Stimulated activated CD8-positive, alpha-beta memory T cell treated with anti-CD3 and anti-CD28 coated beads, Interleukin-12 subunit alpha, Interleukin-12 subunit beta, amount 100 ng/mL, for 1 hour (primary cell): ENCODE results near the gene KCTD16.

Experiments used
- DNase-seq: peaks from one replicate; pipeline ENCODE4 v3.0.0-alpha.2; 2020; ENCODE audit warnings: low read depth

KCTD16 gene

DNA sequence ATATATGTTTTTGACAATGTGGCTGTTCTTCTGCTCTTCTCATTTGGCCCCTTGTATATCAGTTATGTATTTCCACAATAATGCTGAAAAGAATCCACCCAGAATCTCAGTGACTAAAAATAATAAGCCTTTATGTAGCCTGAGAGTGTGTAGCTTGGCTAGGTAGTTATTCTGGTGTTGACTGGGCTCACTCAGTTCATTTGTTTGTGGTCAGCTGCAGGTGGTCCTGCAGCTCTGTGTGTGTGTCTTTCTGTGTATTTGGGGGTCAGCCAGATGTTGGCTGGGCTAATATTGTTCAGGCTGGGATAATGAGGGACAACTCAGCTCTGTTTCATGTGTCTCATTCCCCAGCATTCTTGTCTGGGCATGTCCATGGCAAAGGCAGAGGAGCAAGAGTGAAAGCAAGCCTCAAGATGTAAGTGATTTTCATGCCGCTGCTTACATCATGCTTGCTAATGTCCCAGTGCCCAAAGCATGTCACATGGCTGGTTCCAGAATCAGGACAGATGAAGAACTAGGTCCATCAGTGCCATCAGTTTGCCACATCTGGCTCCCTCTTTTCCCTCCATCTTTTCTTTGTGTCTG, 162.8 kb downstream of the KCTD16 start:
- no peak for DNase-seq

- DNase-seq, result no peak
Measured at GRCh38 chr5:144335561-144335960, 164.9 kb downstream of the KCTD16 start.

- no peak for DNase-seq
Measured at GRCh38 chr5:144336191-144336961, 165.7 kb downstream of the KCTD16 start.

- DNase-seq, result no peak
Measured at GRCh38 chr5:144352330-144352729, 181.7 kb downstream of the KCTD16 start.

- DNase-seq, result no peak
Measured at GRCh38 chr5:144352732-144353317, 182.2 kb downstream of the KCTD16 start.

DNA sequence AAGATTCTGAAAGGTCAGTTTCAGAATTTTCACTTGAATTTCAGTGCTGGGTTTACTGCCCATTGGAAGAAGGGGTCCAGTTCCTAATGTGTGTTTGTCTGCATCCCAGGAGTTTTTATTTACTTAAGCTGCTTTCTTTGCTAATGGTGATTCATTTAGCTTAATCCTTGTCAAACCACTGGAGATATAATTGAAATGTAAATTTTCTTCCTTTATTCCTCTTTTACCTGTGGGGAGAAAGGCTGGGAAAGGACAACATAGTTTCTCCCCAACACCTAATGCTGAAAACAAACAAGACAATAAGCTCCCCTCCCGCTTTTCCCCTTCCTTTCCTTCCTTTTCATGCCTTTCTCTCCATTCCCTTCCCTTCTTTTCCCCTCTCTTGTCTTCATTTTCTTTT, 185.8 kb downstream of the KCTD16 start:
- DNase-seq, result no peak

DNA sequence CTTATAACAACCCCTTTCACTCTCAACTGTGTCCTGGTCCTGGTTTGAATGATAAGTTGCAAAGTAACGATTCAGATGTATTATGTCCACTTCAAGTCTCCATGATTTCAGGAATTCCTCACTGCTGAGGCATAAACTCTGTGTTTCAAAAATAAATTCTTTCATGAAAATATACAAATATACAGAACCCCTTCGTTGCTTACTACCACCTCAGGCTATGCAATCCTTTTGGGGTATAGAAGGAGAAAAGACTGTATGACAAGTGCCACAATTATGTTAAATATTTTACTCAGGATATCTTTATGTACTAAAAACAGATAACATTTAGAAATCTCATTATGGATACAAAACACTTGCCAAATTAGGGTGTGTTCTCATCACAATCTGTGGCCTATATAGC, 190.7 kb downstream of the KCTD16 start:
- no peak for DNase-seq

GRCh38 chr5:144365885-144366284, 195.2 kb downstream of the KCTD16 start:
- DNase-seq, result no peak

DNA sequence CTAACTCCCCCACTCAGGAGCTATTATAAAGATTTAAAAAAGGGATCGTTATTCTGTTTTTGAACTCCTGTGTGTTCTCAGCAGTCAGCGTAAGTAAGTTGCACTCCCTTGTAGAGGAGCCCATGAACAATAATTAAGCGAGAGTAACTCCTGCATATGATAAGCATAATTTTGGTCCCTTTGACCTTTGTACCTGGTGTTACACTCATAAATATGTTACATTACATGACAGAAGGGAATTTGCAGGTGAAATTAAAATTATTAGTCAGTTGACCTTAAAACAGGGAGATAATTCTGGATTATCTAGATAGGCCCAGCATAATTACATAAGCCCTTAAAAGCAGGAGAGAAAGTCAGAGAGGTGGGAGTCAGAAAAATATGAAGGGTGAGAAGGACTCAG, 197.3 kb downstream of the KCTD16 start:
- no peak for DNase-seq

GRCh38 chr5:144368556-144368955, 197.9 kb downstream of the KCTD16 start:
- no peak for DNase-seq

GRCh38 chr5:144369006-144369405, 198.3 kb downstream of the KCTD16 start:
- DNase-seq, result no peak

GRCh38 chr5:144370273-144370672, 199.6 kb downstream of the KCTD16 start:
- no peak for DNase-seq

DNA sequence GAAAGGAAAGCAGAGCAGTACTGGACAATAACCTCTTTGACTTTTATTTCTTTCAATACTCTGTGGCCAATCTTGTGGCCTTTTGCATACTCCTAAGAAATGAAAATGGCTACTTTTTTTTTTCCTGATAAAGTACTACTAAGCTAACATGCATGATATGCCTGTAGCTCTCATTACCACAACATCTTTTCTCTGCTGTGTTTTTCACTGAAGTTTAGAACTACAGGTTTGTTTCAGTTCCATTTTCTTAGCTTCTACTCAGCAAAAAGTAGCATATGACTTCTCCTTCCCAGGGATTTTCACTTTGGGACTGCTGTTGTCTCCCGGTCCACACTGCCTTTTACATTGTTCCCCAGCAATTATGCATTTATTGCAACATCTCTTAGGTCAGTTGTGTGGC, 204.0 kb downstream of the KCTD16 start:
- no peak for DNase-seq

- no peak for DNase-seq
Measured at GRCh38 chr5:144377207-144377606, 206.5 kb downstream of the KCTD16 start.

DNA sequence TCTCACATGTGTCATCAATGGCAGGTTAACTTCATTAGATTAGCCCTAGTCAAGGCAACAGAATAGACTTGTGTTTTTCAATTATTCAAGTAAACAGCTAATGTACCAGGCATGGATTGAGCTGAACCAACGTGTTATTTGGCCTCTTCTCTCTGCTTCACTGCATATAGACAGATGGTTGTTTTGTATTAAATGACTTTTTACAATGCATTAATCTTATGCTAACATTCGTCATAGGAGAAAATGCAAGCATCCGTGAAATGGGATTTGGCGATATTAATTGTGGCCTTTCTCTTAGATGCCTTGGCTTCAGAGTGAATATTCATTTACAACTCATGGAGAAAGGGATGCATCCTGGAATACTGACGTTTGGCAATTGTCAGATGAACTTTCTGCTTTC, 208.0 kb downstream of the KCTD16 start:
- no peak for DNase-seq

DNA sequence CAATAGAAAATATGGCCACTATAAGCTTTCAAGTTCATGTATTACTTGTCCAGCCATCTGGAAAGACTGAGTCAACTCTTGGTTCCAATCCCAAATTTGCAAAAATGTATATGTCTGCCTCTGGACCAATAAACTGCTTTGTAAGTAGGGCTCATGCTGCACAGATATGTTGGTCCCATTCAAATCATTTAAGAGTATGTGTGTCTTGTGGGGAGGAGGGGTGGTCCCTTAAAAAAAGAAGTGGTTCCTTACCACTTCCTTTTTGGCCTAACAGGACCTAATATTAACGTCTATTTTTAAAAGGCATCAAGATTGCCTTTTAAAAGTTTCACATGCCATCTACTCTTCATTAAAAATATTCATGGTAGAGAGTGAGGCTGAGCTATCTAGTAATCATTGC, 214.9 kb downstream of the KCTD16 start:
- DNase-seq, result no peak

- DNase-seq, result no peak
Measured at GRCh38 chr5:144386315-144386714, 215.6 kb downstream of the KCTD16 start.

DNA sequence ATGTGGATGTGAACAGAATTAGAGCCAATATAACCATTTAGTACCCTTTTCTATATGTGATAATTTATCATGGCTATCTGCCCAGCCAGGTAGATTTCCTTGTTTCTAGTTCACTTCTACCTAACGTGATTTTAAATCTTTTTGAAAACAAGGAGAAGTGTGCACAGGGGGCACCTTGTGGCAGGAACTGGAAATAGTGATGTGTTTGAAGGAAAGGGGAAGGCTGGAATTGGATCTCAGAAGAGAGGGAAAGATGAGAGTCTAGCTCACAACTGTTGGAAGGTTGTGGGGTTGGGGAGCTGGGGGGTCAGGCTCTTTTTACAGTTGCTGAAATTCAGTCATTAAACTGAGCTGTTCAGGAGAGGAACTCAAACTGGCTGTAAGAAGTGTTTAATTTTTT, 219.5 kb downstream of the KCTD16 start:
- DNase-seq, result no peak

- DNase-seq, result no peak
Measured at GRCh38 chr5:144391044-144391443, 220.4 kb downstream of the KCTD16 start.

DNA sequence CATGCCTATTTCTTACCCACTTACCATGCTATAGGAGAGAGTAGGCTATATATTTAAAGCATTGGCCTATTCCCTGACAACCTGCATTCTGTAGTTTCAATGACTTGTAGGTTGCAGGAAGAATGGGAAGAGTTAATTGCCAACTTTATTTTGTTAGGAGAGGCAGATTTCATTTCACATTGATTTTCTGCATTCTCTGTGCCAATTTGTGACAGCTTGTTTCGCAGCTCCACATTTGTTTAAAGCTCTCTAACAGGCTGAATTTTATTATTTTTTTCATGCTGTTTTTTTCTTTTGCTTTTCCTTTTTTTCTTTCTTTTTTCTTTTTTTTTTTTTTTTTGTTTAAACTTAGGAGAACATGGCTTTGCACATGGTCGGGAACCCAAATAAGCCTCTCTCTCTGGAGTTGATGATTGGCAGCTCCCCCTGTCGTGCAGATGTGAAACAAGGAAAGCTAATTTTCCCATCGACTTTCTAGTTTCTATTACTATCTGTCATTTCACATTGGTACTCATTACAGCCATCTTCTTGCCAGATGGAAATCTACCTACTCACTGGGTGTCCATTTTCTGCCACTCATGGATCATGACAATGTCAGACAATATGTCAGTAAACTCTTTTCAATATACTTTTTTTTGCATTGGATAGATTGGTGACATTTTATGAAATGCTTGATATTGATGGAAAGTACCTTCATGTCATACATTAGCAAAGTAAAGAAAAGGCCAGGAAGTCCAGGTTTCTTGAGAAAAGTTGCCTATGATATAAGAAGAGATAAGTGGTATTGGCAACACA, 223.2 kb downstream of the KCTD16 start:
- no peak for DNase-seq

DNA sequence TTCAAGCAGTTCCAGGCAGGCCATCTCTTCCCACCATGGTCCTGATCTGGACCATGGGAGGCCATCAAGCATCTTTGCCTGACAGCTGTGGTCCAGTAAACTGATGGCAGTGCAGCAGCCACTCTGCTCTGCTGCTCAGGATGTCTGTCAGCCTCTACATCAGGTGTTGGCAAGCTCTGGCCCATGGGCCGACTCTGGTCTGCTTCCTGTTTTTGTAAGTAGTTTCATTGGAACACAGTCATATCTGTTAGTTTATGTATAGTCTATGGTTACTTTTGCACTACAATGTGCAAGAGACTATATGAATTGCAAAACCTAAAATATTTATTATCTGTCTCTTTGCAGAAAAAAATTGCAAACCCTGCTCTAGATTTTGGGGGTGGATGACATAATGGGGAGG, 225.0 kb downstream of the KCTD16 start:
- no peak for DNase-seq

GRCh38 chr5:144403058-144403457, 232.4 kb downstream of the KCTD16 start:
- DNase-seq, result no peak
